ENCODE measurements around the gene GNG8.

Gene GNG8

GRCh38 chr19:46616631-46617322 is 19.2 kb downstream of the GNG8 start:
- DNase-seq: no peak

- no peak for DNase-seq
These were observed 20.0 kb downstream of the GNG8 start for GRCh38 chr19:46615966-46616365.

GRCh38 chr19:46614114-46614722 is 21.8 kb downstream of the GNG8 start:
- peak; percentile 84 for DNase-seq

- no peak for DNase-seq
These were observed 22.5 kb downstream of the GNG8 start for GRCh38 chr19:46613525-46613924.

- DNase-seq: no peak
These were observed 24.2 kb downstream of the GNG8 start for GRCh38 chr19:46611776-46612175.

GRCh38 chr19:46610851-46611770 is 24.9 kb downstream of the GNG8 start:
- no peak for DNase-seq

GRCh38 chr19:46610413-46610775 is 25.6 kb downstream of the GNG8 start:
- DNase-seq: no peak

- no peak for DNase-seq
These were observed 26.2 kb downstream of the GNG8 start for GRCh38 chr19:46609511-46610412.

- no peak for DNase-seq
These were observed 27.2 kb downstream of the GNG8 start for GRCh38 chr19:46608581-46609345.

GRCh38 chr19:46608178-46608577 is 27.8 kb downstream of the GNG8 start:
- DNase-seq: no peak

- DNase-seq: no peak
These were observed 28.6 kb downstream of the GNG8 start for GRCh38 chr19:46607448-46607841.

GRCh38 chr19:46606681-46607447 is 29.1 kb downstream of the GNG8 start:
- no peak for DNase-seq

GRCh38 chr19:46606019-46606418 is 30.0 kb downstream of the GNG8 start:
- DNase-seq: no peak

GRCh38 chr19:46605356-46605821 is 30.6 kb downstream of the GNG8 start:
- no peak for DNase-seq

GRCh38 chr19:46604781-46605355 is 31.1 kb downstream of the GNG8 start:
- no peak for DNase-seq

- no peak for DNase-seq
These were observed 32.2 kb downstream of the GNG8 start for GRCh38 chr19:46603752-46604231.

- DNase-seq: no peak
These were observed 32.8 kb downstream of the GNG8 start for GRCh38 chr19:46603195-46603637.

GRCh38 chr19:46602392-46603194 is 33.4 kb downstream of the GNG8 start:
- DNase-seq: no peak

Data from left hindlimb (tissue), 1 donor.